Right lobe of liver (tissue), 4 donors: ENCODE results near the gene HDAC4.

ENCODE experiments used
- CTCF ChIP-seq, 4 donors: fragments of 200-600 bp in 3 of 4; fragments of 450-650 bp in 1 of 4; IDR thresholded peaks; one replicate each; pipeline versions ENCODE4 v1.5.1 to v1.8.0; 2016 to 2022; ENCODE audit warnings: antibody characterized with exemption in 4 of 4, mild to moderate bottlenecking in 2 of 4
- POLR2A ChIP-seq: fragments of 450-650 bp; IDR thresholded peaks from one replicate; pipeline ENCODE4 v1.6.1; 2017; ENCODE audit warnings: antibody characterized with exemption, mild to moderate bottlenecking
- donor health status: DM: no; HTN: no; CAD: no.
- donor health status: DM: no; HTN: no; CAD: no.
- donor health status: DM: no; HTN: yes; CAD: no.

GRCh38 chr2:239148495-239149200, 252.2 kb downstream of the HDAC4 start:
- TF ChIP-seq CTCF (IDR thresholded peaks at IDR 0.05), result no peak
- no peak for TF ChIP-seq POLR2A
